ENCODE results near the gene BDH1.
"Not testable (repeated sequence)": the region's sequence is repeated elsewhere in the genome, so short reads cannot be mapped to it uniquely, and the experiment has no call there.

- not testable (repeated sequence) for TF ChIP-seq POLR2A, CTCF (IDR thresholded peaks at IDR 0.05)
These were observed 46.6 kb upstream of the BDH1 start for GRCh38 chr3:197602351-197602750.
